HCT116 (cell line): Measurements from ENCODE around the gene HS6ST3. TPM values are rescaled to one million over a fixed set of nuclear protein-coding genes. Genes with fewer than 3 reads are reported as not detected.

ENCODE experiments used
- ATAC-seq: fragments of 200-7000 bp; cut with Tn5 transposase; 2 replicates; pipeline ENCODE4 v1.9.1; 2020; ENCODE audit warnings: mild to moderate bottlenecking, moderate library complexity
- BruUV-seq: library from RNA; stranded (reverse); fragments of 400-500 nt; replicated peaks from 2 replicates; lab custom pipeline; 2021; lab: Mats Ljungman, UMichigan
- CTCF ChIA-PET: fragments of 300-600 bp; sonication (Branson Sonifier 250); formaldehyde crosslinking; loops from one replicate; lab custom pipeline; 2021; ENCODE audit warnings: antibody characterized with exemption; lab: Charles Lee
- POLR2A ChIA-PET: fragments of 300-600, 350-600 bp; sonication (Branson Sonifier 250); formaldehyde crosslinking; loops from one replicate; lab custom pipeline; 2021; ENCODE audit warnings: antibody characterized with exemption; lab: Charles Lee
- RAD21 ChIA-PET, 2 experiments: fragments of 300-600 bp; sonication (Branson Sonifier 250); formaldehyde crosslinking; loops; one replicate each; lab custom pipeline; 2023; ENCODE audit warnings: low total read pairs in 2 of 2; ENCODE audit not compliant: uncharacterized antibody in 2 of 2, unreplicated experiment in 2 of 2, low non-redundant PET in 1 of 2; lab: Charles Lee
- DNase-seq: peaks from one replicate; pipeline ENCODE4 v3.0.0-alpha.2; 2010; ENCODE audit warnings: low read depth, low spot score
- H2AFZ ChIP-seq: fragments of 200-600 bp; shearing (Covaris generic), sonication (generic); 2 replicates; pipeline ENCODE4 v1.6.1; 2017; ENCODE audit warnings: low read depth, mixed run types, mixed read lengths, antibody characterized with exemption, low read length; ENCODE audit not compliant: poor library complexity, severe bottlenecking
- H3K27ac ChIP-seq: 2 replicates; pipeline ENCODE4 v1.5.1; 2012; ENCODE audit warnings: low read depth, low read length
- H3K27me3 ChIP-seq: fragments of 200-600 bp; sonication (generic); 2 replicates; pipeline ENCODE4 v1.6.1; 2016; ENCODE audit warnings: mixed run types, low read length, mixed read lengths; ENCODE audit not compliant: insufficient read depth
- H3K36me3 ChIP-seq, 2 experiments: fragments of 200-500 bp in 1 of 2; fragments of 200-600 bp in 1 of 2; sonication (Bioruptor generic) in 1 of 2; sonication (generic) in 1 of 2; 2 replicates each; pipeline versions ENCODE4 v1.5.1 to v1.6.1; 2014 to 2016; ENCODE audit warnings: low read length in 2 of 2, inconsistent platforms in 1 of 2, mixed read lengths in 1 of 2, mixed run types in 1 of 2; ENCODE audit not compliant: insufficient read depth in 2 of 2, control insufficient read depth in 1 of 2
- H3K4me1 ChIP-seq, 2 experiments: fragments of 200-600 bp in 1 of 2; sonication (generic) in 1 of 2; 2 replicates each; pipeline versions ENCODE4 v1.5.1 to v1.6.1; 2012 to 2017; ENCODE audit warnings: low read length in 2 of 2, inconsistent platforms in 1 of 2, mild to moderate bottlenecking in 1 of 2, mixed read lengths in 1 of 2, mixed run types in 1 of 2, moderate library complexity in 1 of 2; ENCODE audit not compliant: insufficient read depth in 2 of 2, control insufficient read depth in 1 of 2
- H3K4me2 ChIP-seq: fragments of 200-600 bp; sonication (generic); 2 replicates; pipeline ENCODE4 v1.6.1; 2017; ENCODE audit warnings: mixed run types, low read length, mixed read lengths
- H3K4me3 ChIP-seq, 2 experiments: fragments of 200-600 bp in 1 of 2; sonication (generic) in 1 of 2; replicated peaks in 1 of 2; 2 replicates each; pipeline ENCODE4 v1.5.1; 2011 to 2016; ENCODE audit warnings: low read length in 2 of 2, control low read depth in 1 of 2, low read depth in 1 of 2, mild to moderate bottlenecking in 1 of 2, mixed read lengths in 1 of 2, mixed run types in 1 of 2
- H3K79me2 ChIP-seq: fragments of 200-600 bp; sonication (generic); 2 replicates; pipeline ENCODE4 v1.6.1; 2017; ENCODE audit warnings: mild to moderate bottlenecking, mixed run types, low read length, moderate library complexity, mixed read lengths; ENCODE audit not compliant: insufficient read depth
- H3K9ac ChIP-seq: fragments of 200-600 bp; sonication (generic); 2 replicates; pipeline ENCODE4 v1.6.1; 2016; ENCODE audit warnings: low read length, mixed read lengths
- H3K9me2 ChIP-seq: fragments of 200-600 bp; sonication (generic), shearing (Covaris generic); 2 replicates; pipeline ENCODE4 v1.6.1; 2017; ENCODE audit warnings: mixed run types, mild to moderate bottlenecking, moderate library complexity; ENCODE audit not compliant: insufficient read depth
- H3K9me3 ChIP-seq, 2 experiments: fragments of 200-500 bp in 1 of 2; fragments of 200-600 bp in 1 of 2; sonication (Bioruptor generic) in 1 of 2; sonication (generic) in 1 of 2; 2 replicates each; pipeline ENCODE4 v1.6.1; 2014 to 2017; ENCODE audit warnings: low read length in 2 of 2, mixed read lengths in 2 of 2, inconsistent platforms in 1 of 2, low read depth in 1 of 2, mild to moderate bottlenecking in 1 of 2, mixed run types in 1 of 2, moderate library complexity in 1 of 2; ENCODE audit not compliant: control insufficient read depth in 1 of 2, insufficient read depth in 1 of 2
- H4K20me1 ChIP-seq: fragments of 200-600 bp; sonication (generic), shearing (Covaris generic); 2 replicates; pipeline ENCODE4 v1.6.1; 2017; ENCODE audit warnings: mixed run types, mild to moderate bottlenecking, moderate library complexity; ENCODE audit not compliant: insufficient read depth
- CBX3 ChIP-seq: IDR thresholded peaks from 2 replicates; pipeline ENCODE4 v1.6.1; 2012; ENCODE audit warnings: low read depth
- EGR1 ChIP-seq: IDR thresholded peaks from 2 replicates; pipeline ENCODE4 v1.6.1; 2012; ENCODE audit warnings: low read depth
- EZH2 ChIP-seq: fragments of 200-600 bp; sonication (generic); IDR thresholded peaks from 2 replicates; pipeline ENCODE4 v1.6.1; 2017; ENCODE audit warnings: antibody characterized with exemption, mixed run types
- EZH2phosphoT487 ChIP-seq: fragments of 200-600 bp; IDR thresholded peaks from 2 replicates; pipeline ENCODE4 v1.6.1; 2018; ENCODE audit warnings: antibody characterized with exemption, borderline replicate concordance
- FOSL1 ChIP-seq: IDR thresholded peaks from 2 replicates; pipeline ENCODE4 v1.6.1; 2012; ENCODE audit warnings: low read depth
- MAX ChIP-seq: IDR thresholded peaks from 2 replicates; pipeline ENCODE4 v1.6.1; 2012
- POLR2A ChIP-seq: IDR thresholded peaks from 2 replicates; pipeline ENCODE4 v1.7.0; 2011; ENCODE audit warnings: borderline replicate concordance; ENCODE audit not compliant: insufficient read depth, insufficient read length; ENCODE audit errors: extremely low read depth
- POLR2AphosphoS5 ChIP-seq: IDR thresholded peaks from 2 replicates; pipeline ENCODE4 v1.6.1; 2011; ENCODE audit warnings: mild to moderate bottlenecking, low read depth, low read length, moderate library complexity
- RAD21 ChIP-seq: IDR thresholded peaks from 2 replicates; pipeline ENCODE4 v1.6.1; 2012; ENCODE audit warnings: low read depth, mild to moderate bottlenecking
- REST ChIP-seq: IDR thresholded peaks from 2 replicates; pipeline ENCODE4 v1.6.1; 2012; ENCODE audit warnings: low read depth
- SIN3A ChIP-seq: IDR thresholded peaks from 2 replicates; pipeline ENCODE4 v1.6.1; 2012; ENCODE audit warnings: low read depth
- SRF ChIP-seq: IDR thresholded peaks from 2 replicates; pipeline ENCODE4 v1.6.1; 2012; ENCODE audit warnings: low read depth
- TCF7L2 ChIP-seq: IDR thresholded peaks from 2 replicates; pipeline ENCODE4 v1.7.0; 2011; ENCODE audit warnings: borderline replicate concordance, inconsistent platforms; ENCODE audit not compliant: insufficient read depth, insufficient read length; ENCODE audit errors: extremely low read depth
- YY1 ChIP-seq: IDR thresholded peaks from 2 replicates; pipeline ENCODE4 v1.6.1; 2011; ENCODE audit warnings: low read length, low read depth, moderate library complexity, mild to moderate bottlenecking; ENCODE audit not compliant: insufficient replicate concordance; ENCODE audit errors: extremely low read depth
- ZBTB33 ChIP-seq: IDR thresholded peaks from 2 replicates; pipeline ENCODE4 v1.6.1; 2011; ENCODE audit warnings: mild to moderate bottlenecking, low read length, moderate library complexity; ENCODE audit not compliant: insufficient replicate concordance; ENCODE audit errors: extremely low read depth
- ZFX ChIP-seq: fragments of 450-650 bp; IDR thresholded peaks from 2 replicates; pipeline ENCODE4 v1.6.1; 2017
- ZNF274 ChIP-seq: fragments of 200-500 bp; sonication (Bioruptor generic); IDR thresholded peaks from 2 replicates; pipeline ENCODE4 v1.6.1; 2014; ENCODE audit warnings: mild to moderate bottlenecking, low read depth, low read length, inconsistent platforms
- intact Hi-C: fragments of 100-400 bp; cut with micrococcal nuclease; formaldehyde crosslinking; loops from 2 replicates; pipeline ENCODE4 v1.10.0; 2022
- total RNA-seq: library from RNA; stranded (reverse); gene quantifications from one replicate; pipeline ENCODE4 v1.2.1, GENCODE V29; 2021; ENCODE audit not compliant: unreplicated experiment
- TF ChIP-seq, protein P1 (sequence below): IDR thresholded peaks from 2 replicates; pipeline ENCODE4 v1.6.1; 2012

Gene HS6ST3
- total RNA-seq, 1 experiment from 2014 or later = 0.10 TPM

DNA sequence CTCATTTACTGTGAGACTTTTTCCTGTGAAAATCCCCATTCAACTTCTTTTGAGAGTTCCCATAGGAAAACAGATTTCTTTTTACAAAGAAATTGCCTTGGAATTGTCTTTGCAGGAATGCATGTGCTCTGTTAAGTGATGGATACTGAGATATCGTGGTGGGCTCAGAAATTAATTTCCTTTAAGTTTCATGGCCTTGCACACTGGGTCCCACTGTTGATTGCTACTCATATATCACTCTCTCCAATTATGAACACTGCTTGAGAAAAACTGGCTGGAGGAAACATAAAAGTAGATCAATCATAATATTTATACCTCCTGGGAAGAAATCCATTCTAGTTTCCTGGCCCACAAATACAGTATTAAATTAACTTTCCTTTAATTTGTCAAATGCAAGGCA lies 773.1 kb downstream of the HS6ST3 start:
- RAD21 ChIA-PET = no interaction called here
- Histone ChIP-seq H3K9me3 (no peaks in the 10 kb centered on the region), H3K27me3 (peaks cover 13% of the 10 kb centered on the region)
- DNase-seq (no peak), ATAC-seq (no peak)
- POLR2A ChIA-PET = no interaction called here
- TF ChIP-seq ZNF274 (no peak), RAD21 (no peak), CBX3 (no peak), ZFX (no peak), POLR2AphosphoS5 (no peak), FOSL1 (no peak), SRF (no peak), MAX (no peak), SIN3A (no peak), POLR2A (no peak), REST (no peak), TCF7L2 (no peak), EZH2 (no peak), EZH2phosphoT487 (no peak), YY1 (no peak), ZBTB33 (no peak), EGR1 (no peak)
- TF ChIP-seq, protein P1, sequence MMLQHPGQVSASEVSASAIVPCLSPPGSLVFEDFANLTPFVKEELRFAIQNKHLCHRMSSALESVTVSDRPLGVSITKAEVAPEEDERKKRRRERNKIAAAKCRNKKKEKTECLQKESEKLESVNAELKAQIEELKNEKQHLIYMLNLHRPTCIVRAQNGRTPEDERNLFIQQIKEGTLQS = no peak
- TF ChIP-seq, all 23 proteins: peak for 0
- H3K9ac ChIP-seq = no peak overlapping the region
- H3K9me2 ChIP-seq = no peaks in the 10 kb centered on the region
- H2AFZ ChIP-seq = no peak overlapping the region
- H3K4me1 ChIP-seq = no peaks in the 10 kb centered on the region
- H3K4me2 ChIP-seq = no peak overlapping the region
- no peaks in the 10 kb centered on the region for H3K79me2 ChIP-seq
- CTCF ChIA-PET = interaction anchor here (0.5 kb wide), 1 partner anchor 805 kb away, joined by 5 read pairs; no protein-coding TSS in a partner anchor
- no peak overlapping the region for H3K27ac ChIP-seq
- no peak overlapping the region for H3K4me3 ChIP-seq
- BruUV-seq = no TSS peak
- no peaks in the 10 kb centered on the region for H3K36me3 ChIP-seq
- H4K20me1 ChIP-seq = no peaks in the 10 kb centered on the region
- intact Hi-C loops = no loop called here
